Islet of Langerhans (tissue), 1 donor: ENCODE data around the gene SLC4A5.
"Not testable (repeated sequence)": the region's sequence is repeated elsewhere in the genome, so short reads cannot be mapped to it uniquely, and the experiment has no call there.

Experiments
- FAIRE-seq: peaks from one replicate; lab custom pipeline; 2011; peaks lifted over from hg19 to GRCh38; lab: Jason Lieb, UNC

SLC4A5 gene

DNA sequence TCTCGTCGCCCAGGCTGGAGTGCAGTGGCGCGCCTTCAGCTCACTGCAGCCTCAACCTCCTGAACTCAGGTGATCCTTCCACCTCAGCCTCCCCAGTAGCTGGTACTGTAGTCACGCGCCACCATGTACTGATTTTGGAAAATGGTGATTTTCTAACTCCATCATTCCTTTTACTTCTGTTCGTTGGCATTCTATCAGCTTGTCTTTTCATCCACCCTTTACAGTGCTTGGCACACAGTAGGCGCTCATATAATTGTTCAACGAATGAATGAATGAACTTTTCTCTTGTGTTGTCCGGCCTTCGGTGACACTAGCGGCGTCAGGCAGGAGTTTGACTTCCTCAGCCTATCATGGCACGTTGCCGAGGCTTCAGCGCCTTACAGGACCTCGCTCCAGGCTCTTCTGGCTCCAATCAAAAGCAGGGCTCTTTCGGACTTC lies 145.2 kb downstream of the SLC4A5 start:
- no peak for FAIRE-seq

GRCh38 chr2:74197049-74197448 lies 146.2 kb downstream of the SLC4A5 start:
- FAIRE-seq: no peak

GRCh38 chr2:74194799-74195198 lies 148.4 kb downstream of the SLC4A5 start:
- FAIRE-seq: no peak

GRCh38 chr2:74191596-74192380 lies 151.4 kb downstream of the SLC4A5 start:
- FAIRE-seq: no peak

DNA sequence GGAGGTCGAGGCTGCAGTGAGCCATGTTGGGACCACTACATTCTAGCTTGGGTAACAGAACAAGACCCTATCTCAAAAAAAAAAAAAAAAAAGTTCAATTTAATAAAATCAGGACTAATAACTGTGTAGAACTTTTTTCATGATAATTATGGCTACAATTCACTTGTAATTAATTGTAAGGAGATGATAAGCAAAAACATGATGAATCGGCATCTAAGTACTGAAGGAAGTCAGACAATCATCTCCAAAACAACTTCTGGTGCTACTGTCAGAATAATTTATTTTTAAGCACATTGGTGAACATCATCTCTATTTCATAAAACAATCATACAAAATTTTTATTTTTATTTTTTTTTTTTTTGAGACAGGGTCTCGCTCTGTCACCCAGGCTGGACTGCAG lies 154.5 kb downstream of the SLC4A5 start:
- FAIRE-seq: no peak

DNA sequence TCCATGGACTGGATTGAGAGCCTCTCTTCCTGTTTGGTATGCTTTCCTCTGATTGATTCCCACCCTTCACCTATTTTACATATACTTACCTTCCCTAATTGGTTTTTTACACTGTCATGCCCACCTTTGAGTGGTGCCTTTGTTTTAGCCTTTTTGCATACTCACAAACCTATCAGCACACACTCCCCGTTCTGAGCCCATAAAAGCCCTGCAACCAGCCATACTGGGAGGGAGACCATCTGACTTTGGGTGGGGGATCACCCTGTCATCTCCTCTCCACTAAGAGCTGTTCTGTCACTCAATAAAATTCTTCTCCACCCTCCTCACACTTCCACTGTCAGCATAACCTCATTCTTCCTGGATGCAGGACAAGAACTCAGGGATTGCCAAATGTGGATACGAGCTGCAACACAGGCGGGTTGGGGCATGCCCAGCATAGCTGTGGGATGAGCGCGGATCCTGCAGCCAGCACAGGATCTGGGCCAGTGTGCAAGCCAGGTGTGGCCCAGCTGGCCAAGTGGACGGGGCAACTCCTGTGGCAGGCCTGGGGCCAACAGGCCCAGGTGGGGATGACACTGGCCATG lies 155.1 kb downstream of the SLC4A5 start:
- FAIRE-seq: no peak

GRCh38 chr2:74186706-74187105 lies 156.5 kb downstream of the SLC4A5 start:
- not testable (repeated sequence) for FAIRE-seq

GRCh38 chr2:74186038-74186437 lies 157.2 kb downstream of the SLC4A5 start:
- FAIRE-seq: no peak

DNA sequence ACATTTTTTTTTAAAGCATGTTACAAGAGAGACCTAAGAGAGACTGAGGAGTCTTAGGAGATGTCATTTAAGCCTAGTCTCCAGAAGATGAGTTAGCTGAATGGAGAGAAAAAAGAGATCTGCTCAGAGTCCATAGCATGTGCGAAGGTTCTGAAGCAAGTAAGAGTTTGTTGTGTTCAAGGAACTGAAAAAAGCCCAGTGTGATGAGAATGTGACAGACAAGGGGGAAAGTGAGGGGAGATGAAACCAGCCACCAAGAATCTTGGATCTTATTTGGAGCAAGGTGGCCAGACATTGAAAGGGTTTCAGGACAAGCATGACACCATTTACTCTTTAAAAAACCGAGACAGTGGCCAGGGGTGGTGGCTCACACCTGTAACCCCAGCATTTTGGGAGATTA lies 159.3 kb downstream of the SLC4A5 start:
- no peak for FAIRE-seq

DNA sequence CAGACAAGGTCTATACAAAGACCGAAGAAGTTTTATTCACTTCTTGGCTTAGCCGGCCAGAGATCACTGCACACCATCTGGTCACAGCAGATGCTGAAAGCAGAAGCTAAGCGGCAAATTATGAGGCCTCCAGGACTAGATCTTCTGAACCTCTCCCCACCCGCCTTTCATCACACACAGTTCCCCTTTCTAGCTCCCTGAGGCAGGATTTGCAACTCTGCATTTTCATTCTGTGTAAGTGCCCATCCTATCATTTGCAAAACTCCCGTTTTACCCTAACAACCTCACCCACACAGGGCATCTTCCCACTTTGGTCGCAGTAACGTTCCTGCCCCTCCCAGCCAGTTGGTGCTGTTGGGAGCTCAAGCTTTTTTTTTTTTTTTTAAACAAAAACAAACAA lies 161.5 kb downstream of the SLC4A5 start:
- no peak for FAIRE-seq

- peak; percentile 66 for FAIRE-seq
These were observed 164.0 kb downstream of the SLC4A5 start for GRCh38 chr2:74179063-74179865.

DNA sequence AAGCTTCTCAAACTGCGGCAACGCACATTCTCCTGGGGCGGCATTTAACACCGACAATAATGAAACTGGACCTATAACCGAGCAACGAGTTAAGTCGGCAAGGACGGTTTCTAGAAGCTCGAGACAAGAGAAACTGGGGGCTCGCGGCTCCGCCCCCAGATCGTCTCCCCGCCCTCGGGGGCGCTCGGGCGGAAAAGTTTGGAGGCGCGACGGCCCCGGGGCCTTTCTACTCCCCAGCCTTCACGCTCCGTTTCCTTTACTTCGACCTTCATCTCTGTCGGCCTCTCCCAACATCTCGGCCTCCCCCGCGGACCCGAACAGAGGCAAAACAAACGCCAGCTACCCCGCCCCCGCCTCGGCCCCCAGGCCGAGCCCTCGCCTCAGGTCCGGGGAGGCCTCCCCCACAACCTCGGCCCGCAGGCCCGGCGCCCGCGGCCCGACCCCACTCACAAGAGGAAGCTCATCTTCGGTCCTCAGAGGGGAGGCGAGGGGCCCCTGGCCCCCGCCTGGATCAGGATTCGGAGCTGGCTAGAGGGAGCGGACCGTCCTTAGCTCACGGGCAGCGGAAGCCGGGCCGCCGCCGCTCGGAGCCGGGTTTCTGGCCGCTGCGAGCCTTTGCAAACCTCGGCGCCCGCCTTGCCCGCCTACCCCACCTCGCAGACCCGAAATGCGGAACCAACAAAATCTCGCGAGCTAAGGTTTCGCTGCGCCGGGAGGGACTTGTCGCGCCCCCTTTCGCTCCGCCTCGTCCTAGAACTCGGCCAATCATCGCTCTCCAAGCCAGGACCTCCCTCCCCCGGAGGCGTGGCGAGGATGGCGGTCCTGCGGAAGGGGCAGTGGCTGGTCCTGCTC lies 164.8 kb downstream of the SLC4A5 start, which contains the start of gene MOB1A:
Gene MOB1A, minus strand, starts transcription at position 669 of the 852 bp plus-strand sequence. Its CDS starts 205 bp downstream, at position 464.
- no peak for FAIRE-seq

- FAIRE-seq: no peak
These were observed 165.5 kb downstream of the SLC4A5 start for GRCh38 chr2:74177696-74178095.

GRCh38 chr2:74174909-74175308 lies 168.3 kb downstream of the SLC4A5 start:
- no peak for FAIRE-seq

DNA sequence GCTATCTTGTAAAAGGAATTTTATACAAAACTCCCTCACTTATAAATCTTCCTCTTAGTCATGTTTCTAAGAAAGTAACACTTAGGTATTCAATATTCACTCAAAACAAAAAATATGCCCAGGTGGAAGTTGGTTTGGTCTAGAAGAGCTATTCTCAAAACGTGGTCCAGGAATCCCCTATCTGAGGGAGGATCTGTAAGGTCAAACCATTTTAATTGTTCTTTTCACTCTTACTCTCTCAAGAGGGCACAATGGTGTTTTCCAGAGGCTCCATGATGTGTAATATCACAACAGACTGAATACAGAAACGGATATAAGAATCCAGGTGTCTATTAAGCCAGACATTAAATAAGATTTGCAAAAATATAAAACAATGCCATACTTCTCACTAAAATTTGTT lies 174.5 kb downstream of the SLC4A5 start:
- FAIRE-seq: no peak
